OCI-LY7 (cell line): ENCODE measurements around the gene ASIC3. TPM values are rescaled to one million over a fixed set of nuclear protein-coding genes. Genes with fewer than 3 reads are reported as not detected.

Experiments
- BruUV-seq: library from RNA; stranded (reverse); fragments of 400-500 nt; replicated peaks from 2 replicates; lab custom pipeline; 2021; lab: Mats Ljungman, UMichigan
- CTCF ChIA-PET: fragments of 300-600 bp; sonication (Branson Sonifier 250); formaldehyde crosslinking; loops from one replicate; lab custom pipeline; 2022; ENCODE audit warnings: antibody characterized with exemption; ENCODE audit not compliant: unreplicated experiment; lab: Charles Lee
- POLR2A ChIA-PET: fragments of 300-600 bp; sonication (Branson Sonifier 250); formaldehyde crosslinking; loops from one replicate; lab custom pipeline; 2022; ENCODE audit warnings: antibody characterized with exemption; lab: Charles Lee
- DNase-seq: peaks from one replicate; pipeline ENCODE4 v3.0.0-alpha.2; 2015; ENCODE audit warnings: low spot score
- H2AFZ ChIP-seq: fragments of 200-600 bp; sonication (generic), shearing (Covaris generic); 2 replicates; pipeline ENCODE4 v1.6.1; 2014; ENCODE audit warnings: mild to moderate bottlenecking, antibody characterized with exemption, low read length, moderate library complexity
- H3K27ac ChIP-seq: fragments of 200-600 bp; sonication (generic); 2 replicates; pipeline ENCODE4 v1.5.1; 2014; ENCODE audit warnings: mixed run types, low read depth, mild to moderate bottlenecking, moderate library complexity, low read length, inconsistent platforms; ENCODE audit not compliant: poor library complexity, severe bottlenecking
- H3K36me3 ChIP-seq: fragments of 200-600 bp; sonication (generic); 2 replicates; pipeline ENCODE4 v1.6.1; 2014; ENCODE audit warnings: mild to moderate bottlenecking, antibody characterized with exemption, low read length, moderate library complexity, mixed read lengths; ENCODE audit not compliant: insufficient read depth
- H3K4me1 ChIP-seq: fragments of 200-600 bp; sonication (generic); 2 replicates; pipeline ENCODE4 v1.5.1; 2014; ENCODE audit warnings: mild to moderate bottlenecking, low read length; ENCODE audit not compliant: insufficient read depth, poor library complexity, severe bottlenecking
- H3K4me2 ChIP-seq: fragments of 200-600 bp; sonication (generic); 2 replicates; pipeline ENCODE4 v1.6.1; 2014; ENCODE audit warnings: mild to moderate bottlenecking, low read length
- H3K4me3 ChIP-seq: fragments of 200-600 bp; sonication (generic); 2 replicates; pipeline ENCODE4 v1.5.1; 2014; ENCODE audit warnings: mild to moderate bottlenecking, low read depth, low read length; ENCODE audit not compliant: poor library complexity, severe bottlenecking
- H3K79me2 ChIP-seq: fragments of 200-600 bp; sonication (generic); 2 replicates; pipeline ENCODE4 v1.6.1; 2016; ENCODE audit warnings: low read depth, mild to moderate bottlenecking, low read length, moderate library complexity, mixed read lengths; ENCODE audit not compliant: insufficient read depth
- H3K9me2 ChIP-seq: fragments of 200-600 bp; sonication (generic); 2 replicates; pipeline ENCODE4 v1.6.1; 2016; ENCODE audit warnings: mild to moderate bottlenecking, low read length, mixed read lengths; ENCODE audit not compliant: insufficient read depth
- H3K9me3 ChIP-seq: fragments of 200-600 bp; sonication (generic); 2 replicates; pipeline ENCODE4 v1.6.1; 2014; ENCODE audit warnings: mild to moderate bottlenecking, mixed run types, low read length, mixed read lengths
- H4K20me1 ChIP-seq: fragments of 200-600 bp; sonication (generic); 2 replicates; pipeline ENCODE4 v1.6.1; 2014; ENCODE audit warnings: mild to moderate bottlenecking, antibody characterized with exemption, low read length, moderate library complexity, mixed read lengths; ENCODE audit not compliant: insufficient read depth
- CTCF ChIP-seq: fragments of 200-600 bp; sonication (generic); conservative IDR thresholded peaks from 2 replicates; pipeline ENCODE4 v1.5.1; 2014; ENCODE audit warnings: mild to moderate bottlenecking, antibody characterized with exemption, low read length, moderate library complexity, mixed read lengths
- EZH2phosphoT487 ChIP-seq: fragments of 200-600 bp; sonication (generic); IDR thresholded peaks from 2 replicates; pipeline ENCODE4 v1.6.1; 2018; ENCODE audit warnings: low read depth, borderline replicate concordance, mild to moderate bottlenecking, mixed run types, antibody characterized with exemption, low read length, moderate library complexity, mixed read lengths
- intact Hi-C: fragments of 100-400 bp; cut with micrococcal nuclease; formaldehyde crosslinking; loops from one replicate; pipeline ENCODE4 v1.10.0; 2022; ENCODE audit not compliant: unreplicated experiment
- total RNA-seq, 2 experiments: library from RNA; depleted of rRNA in 1 of 2; stranded (reverse); fragments of >200 nt in 1 of 2; shearing (Covaris generic) in 1 of 2; gene quantifications; 2 replicates each; pipeline ENCODE4 v1.2.3, GENCODE V29; 2014 to 2022

The ASIC3 gene
- total RNA-seq, 2 experiments from 2014 or later, result 3.3 to 14.8 TPM

GRCh38 chr7:151066273-151066974, 18.1 kb downstream of the ASIC3 start:
- POLR2A ChIA-PET, result no interaction called here
- Histone ChIP-seq H3K9me2 (no peaks in the 10 kb centered on the region), H3K4me1 (peaks cover 4% of the 10 kb centered on the region), H3K4me2 (no peak overlapping the region), H3K9me3 (no peaks in the 10 kb centered on the region), H3K4me3 (no peak overlapping the region), H4K20me1 (no peaks in the 10 kb centered on the region), H3K36me3 (peaks cover 65% of the 10 kb centered on the region), H3K79me2 (no peaks in the 10 kb centered on the region), H2AFZ (no peak overlapping the region), H3K27ac (no peak overlapping the region)
- no peak for DNase-seq
- TF ChIP-seq CTCF (no peak), EZH2phosphoT487 (no peak)
- CTCF ChIA-PET, result no interaction called here
- intact Hi-C loops, result no loop called here
- no TSS peak for BruUV-seq

DNA sequence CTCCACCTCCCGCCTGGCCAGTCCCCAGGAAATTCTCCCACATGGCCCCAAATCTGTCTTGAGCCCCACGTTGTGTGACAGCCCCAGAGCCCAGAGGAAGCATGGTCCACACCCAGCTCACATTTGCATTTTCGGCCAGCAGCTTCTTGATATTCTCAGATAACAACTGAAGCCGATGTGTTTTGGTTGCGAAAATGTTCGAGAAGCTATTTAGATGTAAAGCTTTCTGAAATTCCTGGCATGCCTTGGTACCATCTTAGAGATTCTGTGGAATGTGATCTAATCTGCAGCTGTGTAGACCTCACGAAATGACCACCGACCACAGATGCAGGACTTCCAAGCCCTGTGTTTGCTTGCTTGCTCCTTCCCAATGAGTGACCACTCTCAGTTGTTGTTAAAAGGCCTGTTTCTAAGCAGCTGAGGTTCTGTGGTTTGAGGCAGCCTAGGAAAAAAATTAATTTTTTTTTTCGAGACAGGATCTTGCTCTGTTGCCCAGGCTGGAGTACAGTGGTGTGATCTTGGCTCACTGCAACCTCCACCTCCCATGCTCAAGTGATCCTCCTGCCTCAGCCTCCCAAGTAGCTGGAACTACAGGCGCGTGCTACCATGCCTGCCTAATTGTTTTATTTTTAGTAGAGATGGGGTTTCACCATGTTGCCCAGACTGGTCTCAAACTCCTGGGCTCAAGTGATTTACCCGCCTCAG, 19.9 kb downstream of the ASIC3 start:
- H3K4me3 ChIP-seq, result no peak overlapping the region
- no peaks in the 10 kb centered on the region for H3K9me2 ChIP-seq
- no peaks in the 10 kb centered on the region for H4K20me1 ChIP-seq
- CTCF ChIA-PET, result no interaction called here
- intact Hi-C loops, result no loop called here
- no TSS peak for BruUV-seq
- H3K79me2 ChIP-seq, result no peaks in the 10 kb centered on the region
- no peak overlapping the region for H2AFZ ChIP-seq
- DNase-seq, result no peak
- no peak for TF ChIP-seq EZH2phosphoT487
- no peak for TF ChIP-seq CTCF
- no peak overlapping the region for H3K27ac ChIP-seq
- no peaks in the 10 kb centered on the region for H3K4me1 ChIP-seq
- POLR2A ChIA-PET, result no interaction called here
- H3K9me3 ChIP-seq, result no peaks in the 10 kb centered on the region
- H3K4me2 ChIP-seq, result no peak overlapping the region
- peaks cover 73% of the 10 kb centered on the region for H3K36me3 ChIP-seq
